SIG-M5 treated with dmso at 0.1 percent for 504 hours (cell line): ENCODE measurements around the gene PDPR.
"Not testable (repeated sequence)": the region's sequence is repeated elsewhere in the genome, so short reads cannot be mapped to it uniquely, and the experiment has no call there.

ENCODE experiments used
- DNase-seq: peaks from one replicate; lab custom pipeline; 2025; ENCODE audit not compliant: unreplicated experiment; lab: John Stamatoyannopoulos, UW

PDPR gene

DNA sequence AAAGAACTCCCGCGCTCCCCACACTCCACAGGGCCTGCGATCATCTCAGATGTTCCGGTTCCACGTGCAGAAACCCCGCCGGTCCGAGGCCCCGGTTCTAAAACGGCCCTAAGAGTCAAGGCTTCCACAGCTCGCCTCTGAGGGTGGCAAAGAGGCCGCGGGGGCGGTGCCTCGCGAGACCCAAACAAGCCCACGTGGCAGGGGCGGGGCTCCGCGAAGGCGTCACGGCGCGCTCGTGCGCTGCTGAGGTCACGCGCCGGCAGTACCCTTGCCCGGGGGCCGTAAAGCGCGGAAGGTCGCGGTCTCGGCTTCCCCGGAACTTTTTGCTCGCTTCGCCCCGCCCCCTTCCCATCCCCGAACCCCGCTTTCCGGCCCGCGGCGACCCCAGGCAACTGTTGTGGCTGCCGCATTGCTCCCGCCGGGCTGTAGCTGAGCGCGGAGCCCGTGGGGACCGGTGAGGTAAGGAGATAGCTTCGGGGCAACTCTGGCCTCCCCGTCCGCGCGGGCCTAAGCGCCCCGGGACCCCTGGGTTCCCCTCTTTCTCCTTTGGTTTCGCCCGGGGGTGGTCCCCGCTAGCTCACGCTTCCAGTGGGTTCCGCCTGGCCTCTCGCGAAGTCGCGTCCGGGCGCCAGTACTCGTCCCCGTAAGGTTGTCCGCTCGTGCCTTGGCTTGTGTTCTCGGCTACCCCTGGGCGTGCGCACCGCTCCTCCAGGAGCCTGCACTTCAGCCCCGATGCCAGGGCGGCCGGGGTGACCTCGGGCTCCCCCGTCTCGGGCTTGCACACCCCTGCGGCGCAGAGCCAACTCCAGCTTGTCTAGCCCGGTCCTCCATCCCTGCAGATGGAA is at the start of gene PDPR:
TSS of gene PDPR (plus strand) at position 351 of the 845 bp plus-strand sequence. CDS start 6,161 bp downstream, outside the sequence.
- DNase-seq = peak; percentile 84

DNA sequence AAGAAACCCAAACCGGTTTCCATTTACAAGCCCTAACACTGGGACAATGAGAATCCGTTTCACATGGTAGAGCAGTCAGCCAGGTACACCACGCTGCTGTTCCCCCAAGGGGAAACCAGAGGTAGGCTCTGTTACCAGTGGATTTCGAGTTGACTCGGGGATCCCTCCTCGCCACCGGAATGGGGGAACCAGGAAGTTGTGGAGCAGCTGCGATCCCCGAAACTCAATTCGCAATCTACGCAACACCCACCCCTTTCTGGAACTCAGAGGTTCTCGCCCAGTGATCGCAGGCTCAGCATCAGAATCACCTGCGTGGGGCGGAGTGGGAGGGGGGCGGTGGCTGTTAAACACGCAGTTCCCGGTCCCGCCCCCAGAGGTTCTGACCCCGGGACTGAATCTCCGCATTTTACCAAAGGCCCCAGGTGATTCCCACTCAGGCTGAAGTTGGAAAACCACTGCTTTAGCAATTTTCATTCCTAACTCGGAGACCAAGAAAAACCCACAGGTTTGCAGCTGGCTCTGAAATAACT is 49.2 kb upstream of the PDPR start:
- not testable (repeated sequence) for DNase-seq

DNA sequence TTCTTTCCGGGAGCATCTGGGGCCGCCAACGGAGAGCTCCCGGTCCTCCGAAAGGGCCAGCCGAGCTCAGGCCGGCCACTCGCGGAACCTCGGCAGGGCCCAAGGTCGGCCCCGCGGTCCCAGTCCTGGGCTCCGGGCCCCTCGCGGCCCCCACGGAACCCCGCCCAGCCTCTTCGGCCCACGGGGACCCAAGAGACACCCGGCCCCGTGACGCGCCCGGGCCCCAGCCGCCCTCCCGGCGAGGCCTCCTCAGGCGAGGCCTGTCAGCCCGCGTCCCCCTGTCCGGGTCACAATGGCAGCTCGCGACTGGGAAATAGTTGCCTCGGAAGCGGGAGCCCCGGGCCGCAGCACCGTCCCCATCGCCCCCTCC is 48.8 kb upstream of the PDPR start:
- not testable (repeated sequence) for DNase-seq

DNA sequence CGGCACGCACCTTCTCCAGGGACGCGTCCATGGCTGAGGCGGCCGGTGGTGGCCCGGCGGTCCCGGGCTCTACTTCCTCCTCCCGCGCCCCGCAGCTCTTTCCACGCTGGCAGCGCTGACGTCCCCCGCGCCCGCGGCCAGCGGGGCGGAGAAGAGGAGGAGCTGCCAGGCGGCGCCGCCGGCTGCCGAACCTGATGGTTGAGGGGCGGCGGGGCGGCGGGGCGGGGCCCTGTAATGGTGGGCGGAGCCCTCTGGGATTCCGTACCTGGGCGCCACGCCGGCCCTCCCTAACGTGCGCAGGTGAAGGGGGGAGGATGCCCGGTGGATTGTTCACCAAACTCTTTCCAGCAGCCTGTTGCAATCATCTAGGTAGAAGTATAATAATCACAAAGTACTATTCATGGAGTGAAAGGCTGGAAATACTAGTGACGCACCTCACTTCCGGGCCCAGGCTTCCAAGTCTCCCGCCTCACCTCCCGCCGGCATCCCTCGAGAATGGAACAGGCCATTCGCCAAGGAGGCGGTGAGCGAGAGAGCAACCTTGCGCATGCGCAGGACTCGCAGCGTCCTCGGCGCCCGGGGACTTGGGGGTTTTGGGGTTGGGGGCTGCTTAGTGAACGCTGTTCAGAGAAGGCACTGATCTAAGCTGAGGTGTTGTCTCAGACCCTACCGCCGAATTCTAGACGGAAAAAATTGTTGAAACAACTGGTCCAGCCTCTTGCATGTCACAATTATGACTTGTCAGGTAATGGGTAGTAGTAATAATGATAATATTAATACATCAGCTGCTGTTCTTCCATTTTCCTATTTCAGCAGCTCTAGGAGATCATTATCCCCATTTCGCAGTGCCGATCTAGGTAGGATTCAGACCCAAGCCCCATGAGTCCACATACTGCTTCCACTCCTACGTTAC is 48.1 kb upstream of the PDPR start:
- DNase-seq = peak; percentile 78

DNA sequence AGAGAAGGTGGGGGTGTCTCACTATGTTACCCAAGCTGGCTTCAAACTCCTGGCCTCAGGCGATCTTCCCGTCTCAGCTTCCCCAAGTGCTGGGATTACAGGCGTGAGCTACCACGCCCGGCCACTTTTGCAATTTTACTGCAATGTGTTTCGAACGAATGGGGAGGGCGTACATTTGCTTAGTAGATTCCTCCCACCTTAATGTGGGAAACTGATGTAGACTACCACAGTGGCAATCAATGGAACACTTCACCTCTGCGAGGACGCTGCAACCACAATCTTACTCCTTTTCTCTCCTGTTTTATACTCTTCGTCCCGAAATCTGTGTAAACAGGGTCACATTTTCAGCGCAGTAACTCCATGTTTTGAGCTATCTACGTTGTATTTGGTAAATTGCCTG is 47.4 kb upstream of the PDPR start:
- not testable (repeated sequence) for DNase-seq

DNA sequence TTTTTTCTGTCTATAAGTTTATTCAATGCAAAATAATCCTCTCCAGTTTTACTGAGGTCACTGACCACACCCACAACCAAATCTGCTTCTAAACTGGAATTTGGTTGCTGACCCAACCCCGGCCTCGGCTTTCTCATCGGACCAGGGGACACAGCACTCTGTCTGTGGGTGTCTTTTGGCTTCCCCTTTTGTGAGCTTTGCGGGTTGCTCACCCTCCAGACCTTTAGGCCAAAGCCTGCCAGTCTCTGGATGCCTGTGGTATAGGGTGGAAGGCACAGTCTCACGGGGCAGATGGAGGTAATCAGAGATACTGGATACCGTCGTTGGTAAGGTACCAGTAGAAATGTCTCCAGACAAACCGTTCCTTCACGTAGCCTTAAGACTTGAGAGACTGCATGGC is 35.1 kb upstream of the PDPR start:
- not testable (repeated sequence) for DNase-seq

DNA sequence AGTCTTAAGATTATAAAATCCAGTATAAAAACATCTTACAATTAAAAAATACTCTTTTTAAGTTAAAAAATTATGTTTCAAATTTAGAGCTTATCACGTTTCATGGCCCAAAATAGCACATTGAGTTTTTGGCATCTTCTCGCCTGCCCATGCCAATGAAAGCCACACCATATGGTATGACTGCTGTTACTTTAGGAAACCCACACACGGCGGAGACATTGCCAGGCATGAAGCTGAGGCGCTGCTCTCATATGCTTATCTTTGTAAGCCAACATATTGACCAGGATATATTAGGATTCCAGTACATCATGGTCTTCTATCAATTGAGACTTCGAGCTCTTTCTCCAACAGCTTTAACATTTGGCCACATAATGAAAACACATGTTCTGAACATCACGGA is 32.9 kb upstream of the PDPR start:
- DNase-seq = not testable (repeated sequence)

DNA sequence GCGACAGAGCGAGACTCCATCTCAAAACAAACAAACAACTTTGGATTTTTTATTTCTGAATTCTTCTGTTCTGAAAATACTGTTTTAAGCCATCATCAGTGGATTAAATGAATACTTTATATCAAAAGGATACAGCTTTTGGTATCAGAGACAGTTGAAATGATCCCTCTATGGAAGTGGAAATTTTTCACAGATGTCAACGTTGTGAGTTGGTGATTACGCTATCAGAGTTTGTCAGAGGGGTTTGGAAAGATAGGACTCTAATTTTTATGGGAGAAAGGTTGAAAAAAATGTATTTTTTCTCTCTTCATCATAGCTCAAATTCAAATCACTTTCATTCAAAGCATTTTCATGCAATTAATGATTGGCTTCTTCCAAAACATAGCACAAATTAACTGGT is 30.2 kb upstream of the PDPR start:
- DNase-seq = not testable (repeated sequence)

DNA sequence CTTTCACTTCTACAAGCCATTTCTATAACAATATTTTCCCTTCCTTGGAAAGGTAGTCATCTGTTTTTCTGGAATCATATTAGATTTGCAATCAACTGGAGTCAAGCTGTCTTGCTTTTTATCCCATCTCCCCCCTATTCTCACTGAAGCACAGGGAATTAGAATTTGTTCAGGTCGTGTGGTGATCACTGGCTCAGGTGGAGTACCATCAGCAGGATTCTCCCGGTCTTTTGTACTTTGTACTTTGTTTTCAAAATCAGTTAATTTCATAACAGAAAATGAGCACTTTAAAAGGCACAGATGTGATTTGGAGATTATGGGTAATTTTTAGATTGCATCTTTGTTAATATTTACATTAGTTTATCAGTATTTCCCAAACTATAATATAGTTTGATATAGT is 26.0 kb upstream of the PDPR start:
- DNase-seq = not testable (repeated sequence)

DNA sequence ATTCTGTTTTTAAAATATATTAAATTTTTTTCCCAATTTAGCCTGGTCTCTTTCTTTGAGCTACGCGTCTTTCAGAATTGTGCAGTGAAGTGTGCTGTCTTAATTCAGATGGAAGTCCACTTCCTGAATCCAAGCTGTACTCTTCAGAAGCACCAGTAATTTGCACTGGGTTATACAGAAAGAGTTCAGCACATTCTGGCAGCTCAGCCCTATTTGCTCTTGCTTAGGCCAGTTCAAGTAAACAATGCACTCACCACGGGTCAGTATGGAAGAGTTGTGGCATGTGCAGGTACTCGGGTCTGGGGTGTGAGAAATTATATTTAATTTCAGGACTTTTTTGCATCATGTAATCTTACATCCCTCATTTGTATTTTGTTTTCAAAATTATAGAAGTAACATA is 25.3 kb upstream of the PDPR start:
- DNase-seq = not testable (repeated sequence)

DNA sequence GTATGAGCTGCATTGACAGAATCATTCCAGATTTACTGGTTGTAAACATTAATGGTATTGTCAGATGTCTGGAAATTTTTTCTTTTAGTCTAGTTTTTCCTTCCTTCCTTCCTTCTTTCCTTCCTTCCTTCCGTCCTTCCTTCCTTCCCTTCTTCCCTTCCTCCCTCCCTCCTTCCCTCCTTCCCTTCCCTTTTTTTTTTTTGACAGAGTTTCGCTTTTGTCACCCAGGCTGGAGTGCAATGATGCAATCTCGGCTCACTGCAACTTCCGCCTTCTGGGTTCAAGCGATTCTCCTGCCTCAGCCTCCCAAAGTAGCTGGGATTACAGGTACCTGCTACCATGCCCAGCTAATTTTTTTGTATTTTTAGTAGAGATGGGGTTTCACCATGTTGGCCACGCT is 24.8 kb upstream of the PDPR start:
- DNase-seq = not testable (repeated sequence)

DNA sequence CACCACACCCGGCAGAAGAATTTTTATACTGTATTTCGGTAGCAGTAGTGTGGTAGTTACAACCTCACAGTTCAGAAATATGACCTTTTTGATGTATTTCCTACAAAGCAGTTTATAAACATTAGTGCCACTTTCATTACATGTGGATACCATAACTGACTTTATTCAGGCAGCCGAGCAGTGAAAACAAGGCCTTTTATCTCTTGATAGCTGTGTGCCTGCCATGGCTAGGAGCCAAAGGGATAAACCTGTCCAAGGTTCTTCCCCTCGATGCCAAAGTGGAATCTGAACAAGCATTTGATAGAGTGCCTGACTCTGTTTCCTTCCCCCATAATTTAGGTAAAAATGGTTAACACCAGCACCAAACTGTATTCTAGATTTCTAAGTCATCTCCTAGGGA is 23.0 kb upstream of the PDPR start:
- DNase-seq = not testable (repeated sequence)

DNA sequence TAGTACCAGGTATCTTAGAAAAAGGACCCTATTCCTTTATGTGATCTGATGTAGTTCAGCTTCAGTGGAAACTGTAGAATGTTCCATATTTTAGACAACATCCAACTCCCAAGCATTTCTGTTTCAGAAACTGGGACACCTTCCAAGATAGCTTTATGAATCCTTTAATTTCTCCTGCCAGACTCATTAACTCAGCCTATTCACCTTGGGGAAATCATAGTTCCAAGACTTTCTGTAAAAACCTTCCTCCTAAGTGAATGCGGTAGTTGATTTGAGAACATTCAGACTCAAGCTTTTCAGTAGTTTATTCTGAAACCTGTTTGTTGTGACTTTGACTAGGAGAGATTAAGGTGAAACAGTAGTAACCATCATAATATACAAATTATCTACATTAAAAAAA is 20.0 kb upstream of the PDPR start:
- not testable (repeated sequence) for DNase-seq

DNA sequence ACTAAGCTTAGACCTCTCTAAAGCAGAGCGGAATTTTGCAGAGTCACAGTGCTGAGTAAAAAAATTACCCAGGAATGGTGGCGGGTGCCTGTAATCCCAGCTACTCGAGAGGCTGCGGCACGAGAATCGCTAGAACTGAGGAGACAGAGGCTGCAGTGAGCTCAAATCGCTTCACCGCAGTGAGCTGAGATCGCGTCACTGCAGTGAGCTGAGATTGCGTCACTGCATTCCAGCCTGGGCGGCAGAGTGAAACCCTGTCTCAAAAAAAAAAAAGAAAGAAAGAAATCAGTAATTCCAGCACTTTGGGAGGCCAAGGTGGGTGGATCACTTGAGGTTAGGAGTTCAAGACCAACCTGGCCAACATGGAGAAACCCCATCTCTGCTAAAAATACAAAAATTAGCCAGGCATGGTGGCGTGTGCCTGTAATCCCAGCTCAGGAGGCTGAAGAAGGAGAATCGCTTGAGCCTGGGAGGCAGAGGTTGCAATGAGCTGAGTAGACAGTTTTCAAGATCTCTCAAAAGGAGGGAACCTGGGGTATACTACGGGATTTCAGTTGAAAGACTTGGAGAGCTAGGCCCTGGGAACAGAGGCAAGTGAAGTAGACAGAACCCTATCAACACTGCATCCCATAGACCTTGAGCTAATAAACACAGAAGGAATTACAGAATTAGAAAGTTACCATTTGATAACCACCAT is 4.4 kb upstream of the PDPR start:
- DNase-seq = not testable (repeated sequence)

DNA sequence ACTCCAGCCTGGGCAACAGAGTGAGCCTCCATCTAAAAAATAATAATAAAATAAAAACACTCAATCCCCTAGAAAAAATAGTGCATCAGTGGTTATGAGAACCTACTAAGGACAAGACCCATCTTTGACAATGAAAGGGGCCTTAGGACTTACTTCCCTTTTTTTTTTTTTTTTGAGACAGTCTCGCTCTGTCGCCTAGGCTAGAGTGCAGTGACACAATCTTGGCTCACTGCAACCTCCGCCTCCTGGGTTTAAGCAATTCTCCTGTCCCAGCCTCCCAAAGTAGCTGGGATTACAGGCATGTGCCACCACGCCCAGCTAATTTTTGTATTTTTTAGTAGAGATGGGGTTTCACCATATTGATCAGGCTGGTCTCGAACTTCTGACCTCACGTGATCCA is 2.0 kb upstream of the PDPR start:
- not testable (repeated sequence) for DNase-seq

DNA sequence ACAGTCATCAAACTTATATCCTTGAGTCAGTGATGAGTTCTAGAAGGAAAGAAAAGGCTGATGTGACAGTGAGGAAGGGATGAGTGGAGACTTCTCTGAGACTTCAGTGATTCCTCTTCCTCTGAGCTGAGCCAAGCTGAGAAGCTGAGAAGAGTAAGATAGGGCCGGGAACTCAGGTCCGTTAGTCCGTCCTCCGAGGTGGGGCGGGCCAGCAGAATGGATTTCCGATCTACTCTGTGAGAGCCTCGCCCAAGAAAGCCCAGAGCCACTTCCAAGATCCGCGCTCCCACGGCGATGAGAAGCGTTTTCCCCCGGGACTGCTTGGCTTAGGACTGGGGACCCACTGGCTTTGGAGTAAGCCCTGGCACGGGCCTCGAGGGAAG is 542 bp upstream of the PDPR start:
- DNase-seq = not testable (repeated sequence)

DNA sequence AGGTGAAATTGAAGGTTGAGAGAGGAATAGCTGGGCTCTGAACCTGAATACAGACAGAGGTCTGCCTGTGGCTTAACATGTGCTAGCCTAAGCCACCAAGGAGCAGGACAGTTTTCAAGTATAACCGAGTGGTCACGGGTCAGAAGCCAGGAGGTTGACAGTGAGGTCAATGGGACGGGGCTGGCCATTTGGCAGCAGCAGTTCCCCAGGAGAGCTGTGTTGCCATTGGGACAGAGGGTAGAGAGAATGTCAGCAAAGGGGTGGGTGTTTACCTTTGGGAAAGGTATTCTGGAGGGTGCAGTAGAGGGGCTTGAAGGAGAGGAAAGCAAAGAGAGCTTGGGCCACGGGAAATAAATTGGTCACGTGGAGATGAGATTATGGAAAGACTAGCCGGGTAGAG is 4.2 kb downstream of the PDPR start:
- not testable (repeated sequence) for DNase-seq

DNA sequence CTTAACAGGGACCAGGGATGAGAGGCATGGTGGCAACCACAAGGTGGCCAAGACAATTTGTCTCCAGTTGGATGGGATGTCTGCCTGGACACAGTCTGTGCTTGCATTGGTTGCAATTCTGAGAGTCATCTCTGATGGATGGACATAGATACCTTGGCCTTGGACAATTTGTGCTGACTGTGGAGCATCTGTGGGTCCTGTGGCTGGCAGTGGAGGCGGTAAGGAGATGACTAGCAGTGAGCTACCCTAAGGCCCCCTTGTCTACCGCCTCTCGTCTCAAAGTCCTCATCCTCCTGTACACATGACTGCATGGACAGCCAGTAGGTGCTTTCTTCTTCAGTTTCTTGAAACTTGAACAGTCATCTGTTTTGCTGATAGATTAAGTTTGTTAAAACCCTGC is 4.6 kb downstream of the PDPR start:
- not testable (repeated sequence) for DNase-seq

DNA sequence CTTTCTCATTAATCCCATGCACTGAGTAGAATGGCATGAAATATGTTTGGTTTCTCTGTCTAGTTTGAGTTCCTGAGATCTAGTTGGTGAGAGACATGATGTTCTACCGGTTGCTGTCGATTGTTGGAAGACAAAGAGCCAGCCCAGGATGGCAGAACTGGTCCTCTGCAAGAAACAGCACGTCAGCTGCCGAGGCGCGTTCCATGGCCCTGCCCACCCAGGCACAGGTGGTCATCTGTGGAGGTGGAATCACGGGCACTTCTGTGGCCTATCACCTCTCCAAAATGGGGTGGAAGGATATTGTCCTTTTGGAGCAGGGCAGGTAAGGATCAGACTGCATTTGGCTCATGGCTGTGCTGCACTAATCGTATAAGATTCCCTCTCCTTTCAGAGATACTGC is 6.3 kb downstream of the PDPR start:
- DNase-seq = not testable (repeated sequence)

DNA sequence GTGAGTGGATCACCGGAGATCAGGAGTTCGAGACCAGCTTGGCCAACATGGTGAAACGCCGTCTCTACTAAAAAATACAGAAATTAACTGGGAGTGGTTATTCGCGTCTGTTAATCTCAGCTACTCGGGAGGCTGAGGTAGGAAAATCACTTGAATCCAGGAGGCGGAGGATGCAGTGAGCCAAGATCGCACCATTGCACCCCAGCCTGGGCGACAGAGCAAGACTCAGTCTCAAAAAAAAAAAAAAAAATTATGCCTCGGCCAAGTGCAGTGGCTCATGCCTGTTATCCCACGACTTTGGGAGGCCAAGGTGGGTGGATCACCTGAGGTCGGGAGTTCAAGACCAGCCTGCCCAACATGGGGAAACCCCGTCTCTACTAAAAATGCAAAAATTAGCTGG is 9.7 kb downstream of the PDPR start:
- DNase-seq = not testable (repeated sequence)

DNA sequence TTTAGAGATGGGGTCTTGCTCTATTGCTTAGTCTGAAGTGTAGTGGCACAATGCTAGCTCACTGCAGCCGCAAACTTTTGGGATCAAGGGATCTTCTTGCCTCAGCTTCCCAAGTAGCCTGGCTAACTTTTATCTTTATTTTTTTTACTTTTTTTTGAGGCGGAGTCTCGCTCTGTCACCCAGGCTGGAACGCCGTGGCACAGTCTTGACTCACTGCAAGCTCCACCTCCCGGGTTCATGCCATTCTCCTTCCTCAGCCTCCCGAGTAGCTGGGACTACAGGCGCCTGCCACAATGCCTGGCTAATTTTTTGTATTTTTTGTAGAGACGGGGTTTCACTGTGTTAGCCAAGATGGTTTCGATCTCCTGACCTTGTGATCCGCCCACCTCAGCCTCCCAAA is 12.1 kb downstream of the PDPR start:
- DNase-seq = not testable (repeated sequence)
